Cardiac muscle cell (in vitro differentiated cells and primary cell): ENCODE measurements around the gene GDF15. TPM values are rescaled to one million over a fixed set of nuclear protein-coding genes. Genes with fewer than 3 reads are reported as not detected.
"Not testable (repeated sequence)": the region's sequence is repeated elsewhere in the genome, so short reads cannot be mapped to it uniquely, and the experiment has no call there.

Experiments
- DNase-seq, 2 donors: peaks; one replicate each; pipeline versions ENCODE4 v3.0.0 to v3.0.0-alpha.2; 2010 to 2017; ENCODE audit warnings: low read depth in 1 of 2, low spot score in 1 of 2
- H3K27ac ChIP-seq: fragments of 200-600 bp; sonication (generic); 2 replicates; pipeline ENCODE4 v1.5.1; 2016
- H3K27me3 ChIP-seq: fragments of 200-600 bp; sonication (generic); 2 replicates; pipeline ENCODE4 v1.6.0; 2016; ENCODE audit warnings: control low read depth
- H3K36me3 ChIP-seq: fragments of 200-600 bp; sonication (generic); 2 replicates; pipeline ENCODE4 v1.5.1; 2016; ENCODE audit warnings: control low read depth
- H3K4me1 ChIP-seq: fragments of 200-600 bp; sonication (generic); 2 replicates; pipeline ENCODE4 v1.8.1; 2017; ENCODE audit warnings: low read depth, mild to moderate bottlenecking, mixed run types
- H3K4me3 ChIP-seq: fragments of 200-600 bp; sonication (generic); 2 replicates; pipeline ENCODE4 v1.5.1; 2016; ENCODE audit warnings: mild to moderate bottlenecking
- H3K9me3 ChIP-seq: fragments of 200-600 bp; sonication (generic); 2 replicates; pipeline ENCODE4 v1.5.1; 2017; ENCODE audit warnings: low read depth, mild to moderate bottlenecking, control low read depth
- CTCF ChIP-seq: IDR thresholded peaks from 2 replicates; pipeline ENCODE4 v1.5.1; 2012; ENCODE audit warnings: low read depth, mild to moderate bottlenecking, low read length
- polyA plus RNA-seq: library from polyadenylated mRNA; unstranded; fragments of >200 nt; fragmentation: Nextera tagmentation; extraction: Ambion mirVana; gene quantifications from 2 replicates; pipeline ENCODE4 v1.2.1, GENCODE V29; 2016
- total RNA-seq: library from RNA; depleted of rRNA; stranded (reverse); fragments of >200 nt; gene quantifications from 2 replicates; pipeline ENCODE4 v1.2.3, GENCODE V29; 2016

The GDF15 gene
- total and polyA plus RNA-seq, 2 experiments from 2014 or later = 2.4 to 10.0 TPM

GRCh38 chr19:18348171-18348570 lies 37.8 kb upstream of the GDF15 start:
- no peak for DNase-seq
- Histone ChIP-seq H3K27me3 (no peaks in the 10 kb centered on the region), H3K27ac (no peak overlapping the region), H3K36me3 (no peaks in the 10 kb centered on the region), H3K9me3 (no peaks in the 10 kb centered on the region), H3K4me3 (no peak overlapping the region), H3K4me1 (no peaks in the 10 kb centered on the region)
- TF ChIP-seq CTCF = no peak

- not testable (repeated sequence) for DNase-seq, H3K27ac ChIP-seq, H3K9me3 ChIP-seq, H3K27me3 ChIP-seq, H3K36me3 ChIP-seq, H3K4me3 ChIP-seq, H3K4me1 ChIP-seq
These were observed 37.1 kb upstream of the GDF15 start for GRCh38 chr19:18348818-18349339.

GRCh38 chr19:18349524-18350128 lies 36.3 kb upstream of the GDF15 start:
- no peaks in the 10 kb centered on the region for H3K4me1 ChIP-seq
- no peaks in the 10 kb centered on the region for H3K9me3 ChIP-seq
- peak; percentile 43 to 76 for DNase-seq
- peak; percentile 90 for TF ChIP-seq CTCF
- H3K4me3 ChIP-seq = no peak overlapping the region
- no peaks in the 10 kb centered on the region for H3K36me3 ChIP-seq
- H3K27ac ChIP-seq = no peak overlapping the region
- no peaks in the 10 kb centered on the region for H3K27me3 ChIP-seq

GRCh38 chr19:18350490-18350889 lies 35.5 kb upstream of the GDF15 start:
- Histone ChIP-seq H3K27ac (no peak overlapping the region), H3K4me1 (no peaks in the 10 kb centered on the region), H3K9me3 (no peaks in the 10 kb centered on the region), H3K4me3 (no peak overlapping the region), H3K36me3 (no peaks in the 10 kb centered on the region), H3K27me3 (no peaks in the 10 kb centered on the region)
- DNase-seq = no peak
- no peak for TF ChIP-seq CTCF

GRCh38 chr19:18351544-18351943 lies 34.4 kb upstream of the GDF15 start:
- H3K36me3 ChIP-seq = peaks cover 4% of the 10 kb centered on the region
- no peak overlapping the region for H3K27ac ChIP-seq
- DNase-seq = no peak
- no peaks in the 10 kb centered on the region for H3K4me1 ChIP-seq
- no peaks in the 10 kb centered on the region for H3K27me3 ChIP-seq
- no peak for TF ChIP-seq CTCF
- H3K4me3 ChIP-seq = no peak overlapping the region
- H3K9me3 ChIP-seq = no peaks in the 10 kb centered on the region

GRCh38 chr19:18353378-18354005 lies 32.5 kb upstream of the GDF15 start:
- Histone ChIP-seq H3K4me1 (no peaks in the 10 kb centered on the region), H3K4me3 (no peak overlapping the region), H3K36me3 (peaks cover 12% of the 10 kb centered on the region), H3K27ac (no peak overlapping the region), H3K27me3 (no peaks in the 10 kb centered on the region), H3K9me3 (no peaks in the 10 kb centered on the region)
- no peak for DNase-seq
- TF ChIP-seq CTCF = no peak

GRCh38 chr19:18354743-18355142 lies 31.2 kb upstream of the GDF15 start:
- not testable (repeated sequence) for H3K4me3 ChIP-seq, H3K27ac ChIP-seq, H3K9me3 ChIP-seq, DNase-seq, H3K27me3 ChIP-seq, H3K4me1 ChIP-seq
- peaks cover 14% of the 10 kb centered on the region for H3K36me3 ChIP-seq
